GM21717 (cell line): Measurements from ENCODE around the gene SPRR3.

ENCODE experiments used
- ATAC-seq: cut with Tn5 transposase; IDR thresholded peaks from one replicate; pipeline ENCODE4 v1.9.1; 2021; ENCODE audit warnings: mild to moderate bottlenecking, moderate library complexity; ENCODE audit not compliant: unreplicated experiment

Gene SPRR3

DNA sequence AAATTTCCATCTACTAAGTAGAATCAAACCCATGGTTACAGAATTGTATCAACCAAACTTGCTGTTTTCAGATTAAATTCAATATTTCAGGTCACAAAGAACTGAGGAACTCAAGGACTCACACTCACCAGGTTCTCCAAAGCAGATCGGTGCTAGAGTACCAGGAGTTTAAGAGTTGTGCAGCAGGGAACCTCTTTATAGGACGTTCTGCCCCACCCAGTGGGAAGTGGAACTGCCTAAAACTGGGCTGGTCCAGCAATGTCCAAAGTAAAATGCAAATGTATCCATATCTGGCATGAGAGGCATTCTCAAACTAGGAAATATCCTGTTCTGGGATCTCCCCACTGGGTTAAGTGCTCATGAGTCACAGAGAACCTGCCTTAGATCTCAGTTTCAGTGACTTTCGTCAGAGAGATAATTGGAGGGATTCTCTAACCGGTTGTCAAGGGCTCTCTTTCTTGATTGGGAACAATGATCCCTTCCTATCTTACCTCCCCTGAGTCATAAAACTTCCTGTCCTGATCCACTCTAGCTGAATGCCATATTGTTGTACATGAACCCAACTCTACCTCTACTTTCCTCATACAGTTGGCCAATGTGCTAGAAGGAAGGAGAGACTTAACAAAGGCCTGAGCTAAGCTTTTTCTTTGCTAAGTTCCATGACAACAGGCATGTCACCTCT, 39.5 kb downstream of the SPRR3 start, which contains the start of gene SPRR2D:
Gene SPRR2D, minus strand, starts transcription at position 171 of the 682 bp plus-strand sequence. CDS start 774 bp downstream, outside the sequence.
- ATAC-seq = no peak

DNA sequence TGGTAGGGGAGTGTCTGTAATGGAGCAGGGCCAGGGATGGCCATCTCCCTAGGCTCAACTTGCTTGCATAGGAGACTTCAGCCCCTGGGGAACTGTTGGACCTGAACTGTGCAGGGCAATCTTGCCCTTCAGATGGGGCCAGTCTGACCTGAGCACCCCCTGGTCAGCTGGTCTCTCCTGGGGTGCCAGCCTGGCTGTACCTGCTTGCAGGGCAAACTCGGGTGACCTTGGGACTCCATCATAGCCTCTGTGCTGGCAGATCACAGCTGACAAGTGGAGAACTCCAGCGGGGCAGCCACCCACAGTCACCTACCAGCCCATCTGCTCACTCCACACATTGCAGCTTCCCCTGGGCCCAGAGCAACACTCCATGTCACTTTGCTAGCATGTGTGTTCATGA, 47.7 kb downstream of the SPRR3 start:
- ATAC-seq = no peak
